GM23248 (cell line): ENCODE measurements around the gene LEFTY2. TPM values are rescaled to one million over a fixed set of nuclear protein-coding genes. Genes with fewer than 3 reads are reported as not detected.

Experiments
- DNase-seq: peaks from one replicate; pipeline ENCODE4 v3.0.0-alpha.2; 2015
- H2AFZ ChIP-seq: fragments of 200-600 bp; sonication (generic); 2 replicates; pipeline ENCODE4 v1.6.1; 2016; ENCODE audit warnings: antibody characterized with exemption
- H3F3A ChIP-seq: fragments of 200-600 bp; sonication (generic); 2 replicates; pipeline ENCODE4 v1.6.1; 2016; ENCODE audit warnings: mild to moderate bottlenecking, antibody characterized with exemption, mixed run types; ENCODE audit not compliant: insufficient read depth
- H3K27ac ChIP-seq: fragments of 200-600 bp; sonication (generic); 2 replicates; pipeline ENCODE4 v1.5.1; 2016; ENCODE audit warnings: mild to moderate bottlenecking
- H3K27me3 ChIP-seq: fragments of 200-600 bp; sonication (generic); replicated peaks from 2 replicates; pipeline ENCODE4 v1.6.1; 2016; ENCODE audit warnings: mild to moderate bottlenecking; ENCODE audit not compliant: insufficient read depth
- H3K36me3 ChIP-seq: fragments of 200-600 bp; sonication (generic); 2 replicates; pipeline ENCODE4 v1.6.1; 2016; ENCODE audit warnings: low read depth, mild to moderate bottlenecking
- H3K4me1 ChIP-seq: fragments of 200-600 bp; sonication (generic); 2 replicates; pipeline ENCODE4 v1.6.1; 2016; ENCODE audit warnings: mild to moderate bottlenecking; ENCODE audit not compliant: insufficient read depth
- H3K4me2 ChIP-seq: fragments of 200-600 bp; sonication (generic); one replicate; pipeline ENCODE4 v1.6.1; 2016; ENCODE audit warnings: mild to moderate bottlenecking; ENCODE audit not compliant: unreplicated experiment
- H3K4me3 ChIP-seq: fragments of 200-600 bp; sonication (generic); 2 replicates; pipeline ENCODE4 v1.5.1; 2016; ENCODE audit warnings: mild to moderate bottlenecking
- H3K79me2 ChIP-seq: fragments of 200-600 bp; sonication (generic); 2 replicates; pipeline ENCODE4 v1.6.1; 2016; ENCODE audit warnings: mild to moderate bottlenecking; ENCODE audit not compliant: insufficient read depth
- H3K9ac ChIP-seq: fragments of 200-600 bp; sonication (generic); 2 replicates; pipeline ENCODE4 v1.6.1; 2016; ENCODE audit warnings: mild to moderate bottlenecking
- H3K9me2 ChIP-seq: fragments of 200-600 bp; sonication (generic); 2 replicates; pipeline ENCODE4 v1.6.1; 2016; ENCODE audit warnings: mixed run types, mild to moderate bottlenecking, moderate library complexity; ENCODE audit not compliant: insufficient read depth
- H3K9me3 ChIP-seq: fragments of 200-600 bp; sonication (generic); one replicate; pipeline ENCODE4 v1.6.1; 2017; ENCODE audit warnings: low read depth
- H4K20me1 ChIP-seq: fragments of 200-600 bp; sonication (generic); 2 replicates; pipeline ENCODE4 v1.6.0; 2016; ENCODE audit not compliant: insufficient read depth
- EZH2 ChIP-seq: fragments of 200-600 bp; sonication (generic); IDR thresholded peaks from 2 replicates; pipeline ENCODE4 v1.6.1; 2018; ENCODE audit warnings: antibody characterized with exemption, mild to moderate bottlenecking; ENCODE audit not compliant: insufficient read depth, poor library complexity, severe bottlenecking
- EZH2phosphoT487 ChIP-seq: fragments of 200-600 bp; sonication (generic); IDR thresholded peaks from 2 replicates; pipeline ENCODE4 v1.6.1; 2018; ENCODE audit warnings: antibody characterized with exemption, moderate library complexity, mild to moderate bottlenecking, low read depth; ENCODE audit not compliant: insufficient read depth
- WGBS, 2 experiments: methylation state at CpG; one replicate each; pipeline ENCODE4 v1.1.6; 2015 to 2017; ENCODE audit warnings: low lambda C conversion rate in 2 of 2, low coverage in 1 of 2; ENCODE audit errors: missing lambda C conversion rate in 2 of 2; 5-methylcytosine and 5-hydroxymethylcytosine counted together
- in situ Hi-C: fragments of 300-500 bp; cut with MboI; formaldehyde crosslinking; loops from 2 replicates; pipeline ENCODE4 v1.15.0; 2020
- polyA plus RNA-seq: library from polyadenylated mRNA; unstranded; fragments of >200 nt; fragmentation: Nextera tagmentation; extraction: Ambion mirVana; gene quantifications from 2 replicates; pipeline ENCODE4 v1.2.1, GENCODE V29; 2016
- total RNA-seq: library from RNA; depleted of rRNA; stranded (reverse); fragments of >200 nt; shearing (Covaris generic); gene quantifications from 2 replicates; pipeline ENCODE4 v1.2.3, GENCODE V29; 2014

The LEFTY2 gene
- total and polyA plus RNA-seq, 2 experiments from 2014 or later: not detected

GRCh38 chr1:225914947-225915346 is 26.1 kb downstream of the LEFTY2 start:
- Histone ChIP-seq H4K20me1 (no peaks in the 10 kb centered on the region), H3K27me3 (no peaks in the 10 kb centered on the region), H3K9ac (no peak overlapping the region), H3K9me2 (no peaks in the 10 kb centered on the region), H3K4me2 (no peak overlapping the region), H3K9me3 (no peaks in the 10 kb centered on the region), H3K36me3 (peaks cover 16% of the 10 kb centered on the region; the same call in 1 of the 2 replicates), H3K27ac (no peak overlapping the region), H2AFZ (no peak overlapping the region), H3K4me1 (peaks cover 7% of the 10 kb centered on the region), H3K79me2 (0 out of 2 replicates have a peak, but pooled peaks cover 14% of the 10 kb centered on the region), H3K4me3 (no peak overlapping the region), H3F3A (0 out of 2 replicates have a peak, but pooled peaks cover 12% of the 10 kb centered on the region)
- 93 to 94% methylated on average over 6 of the region's 6 CpGs for WGBS, 2 experiments
- in situ Hi-C loops: no loop called here
- DNase-seq: no peak
- TF ChIP-seq EZH2phosphoT487 (no peak), EZH2 (no peak)

GRCh38 chr1:225914391-225914790 is 26.6 kb downstream of the LEFTY2 start:
- DNase-seq: no peak
- no peak overlapping the region for H3K4me3 ChIP-seq
- H3K4me2 ChIP-seq: no peak overlapping the region
- WGBS, 2 experiments: 89 to 91% methylated on average over 6 of the region's 6 CpGs
- H4K20me1 ChIP-seq: no peaks in the 10 kb centered on the region
- no peak overlapping the region for H3K27ac ChIP-seq
- no peaks in the 10 kb centered on the region for H3K9me2 ChIP-seq
- no peak overlapping the region for H2AFZ ChIP-seq
- no peak overlapping the region for H3K9ac ChIP-seq
- H3K79me2 ChIP-seq: 0 out of 2 replicates have a peak, but pooled peaks cover 14% of the 10 kb centered on the region
- TF ChIP-seq EZH2 (no peak), EZH2phosphoT487 (no peak)
- no peaks in the 10 kb centered on the region for H3K27me3 ChIP-seq
- H3K36me3 ChIP-seq: peaks cover 16% of the 10 kb centered on the region; the same call in 1 of the 2 replicates
- H3F3A ChIP-seq: 0 out of 2 replicates have a peak, but pooled peaks cover 6% of the 10 kb centered on the region
- in situ Hi-C loops: no loop called here
- H3K4me1 ChIP-seq: peaks cover 2% of the 10 kb centered on the region
- H3K9me3 ChIP-seq: no peaks in the 10 kb centered on the region

- Histone ChIP-seq H3K9me3 (no peaks in the 10 kb centered on the region), H3K79me2 (no peaks in the 10 kb centered on the region), H3K9ac (peak overlapping the region; percentile 21; the same call in 1 of the 2 replicates), H3K4me3 (no peak overlapping the region), H3K9me2 (no peaks in the 10 kb centered on the region), H3K4me1 (no peaks in the 10 kb centered on the region), H3K4me2 (peak overlapping the region; percentile 56), H3K36me3 (no peaks in the 10 kb centered on the region), H3K27ac (no peak overlapping the region), H2AFZ (peak overlapping the region; percentile 69), H3K27me3 (no peaks in the 10 kb centered on the region), H3F3A (no peaks in the 10 kb centered on the region), H4K20me1 (no peaks in the 10 kb centered on the region)
- DNase-seq: peak; percentile 77
- TF ChIP-seq EZH2phosphoT487 (no peak), EZH2 (no peak)
- WGBS, 2 experiments: 35 to 57% methylated on average over 29 to 53 of the region's 53 CpGs
- in situ Hi-C loops: no loop called here
Observed at GRCh38 chr1:225911191-225912130, 29.6 kb downstream of the LEFTY2 start.

GRCh38 chr1:225909477-225909876 is 31.5 kb downstream of the LEFTY2 start:
- in situ Hi-C loops: no loop called here
- no peaks in the 10 kb centered on the region for H3K36me3 ChIP-seq
- no peaks in the 10 kb centered on the region for H3K79me2 ChIP-seq

More at GRCh38 chr1:225909477-225909876, 31.5 kb downstream of the LEFTY2 start:
- Histone ChIP-seq H3F3A (no peaks in the 10 kb centered on the region), H3K4me3 (no peak overlapping the region), H3K27me3 (no peaks in the 10 kb centered on the region), H4K20me1 (no peaks in the 10 kb centered on the region), H3K9ac (no peak overlapping the region), H3K27ac (no peak overlapping the region), H2AFZ (no peak overlapping the region), H3K4me2 (no peak overlapping the region), H3K4me1 (no peaks in the 10 kb centered on the region), H3K9me2 (no peaks in the 10 kb centered on the region), H3K9me3 (no peaks in the 10 kb centered on the region)
- TF ChIP-seq EZH2phosphoT487 (no peak), EZH2 (no peak)
- no peak for DNase-seq
- 93 to 100% methylated on average over 1 of the region's 1 CpG for WGBS, 2 experiments
